K562 (cell line): ENCODE results near the gene PRRX1.

Experiments
- FOXM1 ChIP-seq, 2 experiments: fragments of 450-650 bp in 1 of 2; sonication (generic) in 1 of 2; formaldehyde crosslinking in 1 of 2; IDR thresholded peaks; 2 replicates each; pipeline versions ENCODE4 v1.6.1 to v1.9.0; 2017 to 2022; ENCODE audit warnings: low read depth in 2 of 2, mild to moderate bottlenecking in 2 of 2, missing genetic modification reagents in 1 of 2, moderate library complexity in 1 of 2
- GATA2 ChIP-seq: sonication (generic); formaldehyde crosslinking; IDR thresholded peaks from 2 replicates; pipeline ENCODE4 v1.4.0; 2020; ENCODE audit warnings: mild to moderate bottlenecking, missing genetic modification reagents
- MEF2A ChIP-seq: IDR thresholded peaks from 2 replicates; pipeline ENCODE4 v1.6.1; 2011; ENCODE audit warnings: low read depth, mild to moderate bottlenecking, low read length, moderate library complexity; ENCODE audit not compliant: control insufficient read depth
- POLR2A ChIP-seq: fragments of 450-650 bp; conservative IDR thresholded peaks from 2 replicates; pipeline ENCODE4 v1.6.1; 2016
- SMARCE1 ChIP-seq: fragments of 450-650 bp; IDR thresholded peaks from 2 replicates; pipeline ENCODE4 v1.7.1; 2016; ENCODE audit warnings: mild to moderate bottlenecking
- ZNF133 ChIP-seq: fragments of 250-450 bp; sonication (Bioruptor Pico); IDR thresholded peaks from 2 replicates; pipeline ENCODE4 v1.4.0; 2020; ENCODE audit warnings: mild to moderate bottlenecking
- ZNF75A ChIP-seq: fragments of 450-650 bp; formaldehyde crosslinking; IDR thresholded peaks from 2 replicates; pipeline ENCODE4 v1.4.0; 2020; ENCODE audit warnings: mild to moderate bottlenecking
- TF ChIP-seq, protein P1 (sequence below): sonication (generic); formaldehyde crosslinking; IDR thresholded peaks from 2 replicates; pipeline ENCODE4 v1.4.0; 2020; ENCODE audit warnings: mild to moderate bottlenecking, missing genetic modification reagents
- TF ChIP-seq, protein P2 (sequence below), 2 experiments: fragments of 450-650 bp; formaldehyde crosslinking in 1 of 2; IDR thresholded peaks; 2 replicates each; pipeline versions ENCODE4 v1.4.0 to v1.6.1; 2014 to 2020; ENCODE audit warnings: mild to moderate bottlenecking in 2 of 2, borderline replicate concordance in 1 of 2, low read depth in 1 of 2
- TF ChIP-seq, protein P3 (sequence below): sonication (generic); formaldehyde crosslinking; IDR thresholded peaks from 2 replicates; pipeline ENCODE4 v1.8.0; 2022; ENCODE audit warnings: mild to moderate bottlenecking, missing genetic modification reagents
- TF ChIP-seq, protein P4 (sequence below): fragments of 450-650 bp; formaldehyde crosslinking; IDR thresholded peaks from 2 replicates; pipeline ENCODE4 v1.4.0; 2022; ENCODE audit warnings: missing genetic modification characterization
- TF ChIP-seq, protein P5 (sequence below): fragments of 250-450 bp; sonication (Bioruptor Pico); IDR thresholded peaks from 2 replicates; pipeline ENCODE4 v1.5.0; 2020; ENCODE audit warnings: mild to moderate bottlenecking
- TF ChIP-seq, protein P6 (sequence below): fragments of 250-450 bp; sonication (Bioruptor Pico); IDR thresholded peaks from 2 replicates; pipeline ENCODE4 v1.5.1; 2021; ENCODE audit warnings: mild to moderate bottlenecking

DNA sequence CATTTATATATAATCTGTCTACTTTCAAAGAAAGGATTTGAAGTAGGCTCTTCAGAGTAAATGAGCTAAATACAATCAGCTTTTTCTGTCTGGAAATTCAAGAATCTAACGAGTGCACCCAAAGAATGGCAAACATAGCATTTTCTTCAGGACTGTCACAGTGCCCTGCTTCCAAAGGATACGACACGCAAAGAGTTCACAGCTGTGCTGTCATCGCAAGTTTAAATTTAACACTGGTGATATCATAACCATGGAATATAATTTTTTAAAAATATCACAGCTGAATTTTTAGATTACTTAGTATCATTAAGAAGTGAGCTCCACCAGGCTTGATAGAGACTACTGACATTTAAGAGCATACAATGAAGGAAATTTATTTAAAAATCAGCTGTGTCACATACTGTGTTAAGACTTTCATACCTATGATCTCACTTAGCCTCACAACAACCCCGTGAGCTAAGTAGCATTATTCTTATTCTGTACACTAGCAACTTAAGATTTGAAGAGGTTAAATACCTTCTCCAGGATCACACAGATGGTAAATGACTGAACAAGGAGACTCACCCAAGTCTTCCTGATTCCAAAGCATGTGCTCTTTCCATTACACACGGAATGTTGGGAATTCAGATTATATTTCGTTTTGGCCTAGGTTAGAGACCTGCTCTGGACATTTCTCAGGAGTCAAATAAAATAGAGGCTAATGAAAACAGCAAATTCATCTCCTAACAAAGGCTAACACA is 46.2 kb upstream of the PRRX1 start:
- TF ChIP-seq FOXM1 (IDR thresholded peaks at IDR 0.05; ENCODE audit: low read depth), result no peak
- no peak for TF ChIP-seq FOXM1 (CRISPR knock-in tag; IDR thresholded peaks at IDR 0.05; ENCODE audit: low read depth)
- TF ChIP-seq, protein P1, sequence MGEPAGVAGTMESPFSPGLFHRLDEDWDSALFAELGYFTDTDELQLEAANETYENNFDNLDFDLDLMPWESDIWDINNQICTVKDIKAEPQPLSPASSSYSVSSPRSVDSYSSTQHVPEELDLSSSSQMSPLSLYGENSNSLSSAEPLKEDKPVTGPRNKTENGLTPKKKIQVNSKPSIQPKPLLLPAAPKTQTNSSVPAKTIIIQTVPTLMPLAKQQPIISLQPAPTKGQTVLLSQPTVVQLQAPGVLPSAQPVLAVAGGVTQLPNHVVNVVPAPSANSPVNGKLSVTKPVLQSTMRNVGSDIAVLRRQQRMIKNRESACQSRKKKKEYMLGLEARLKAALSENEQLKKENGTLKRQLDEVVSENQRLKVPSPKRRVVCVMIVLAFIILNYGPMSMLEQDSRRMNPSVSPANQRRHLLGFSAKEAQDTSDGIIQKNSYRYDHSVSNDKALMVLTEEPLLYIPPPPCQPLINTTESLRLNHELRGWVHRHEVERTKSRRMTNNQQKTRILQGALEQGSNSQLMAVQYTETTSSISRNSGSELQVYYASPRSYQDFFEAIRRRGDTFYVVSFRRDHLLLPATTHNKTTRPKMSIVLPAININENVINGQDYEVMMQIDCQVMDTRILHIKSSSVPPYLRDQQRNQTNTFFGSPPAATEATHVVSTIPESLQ (CRISPR knock-in tag), result no peak
- no peak for TF ChIP-seq GATA2 (CRISPR knock-in tag)
- TF ChIP-seq, protein P2, sequence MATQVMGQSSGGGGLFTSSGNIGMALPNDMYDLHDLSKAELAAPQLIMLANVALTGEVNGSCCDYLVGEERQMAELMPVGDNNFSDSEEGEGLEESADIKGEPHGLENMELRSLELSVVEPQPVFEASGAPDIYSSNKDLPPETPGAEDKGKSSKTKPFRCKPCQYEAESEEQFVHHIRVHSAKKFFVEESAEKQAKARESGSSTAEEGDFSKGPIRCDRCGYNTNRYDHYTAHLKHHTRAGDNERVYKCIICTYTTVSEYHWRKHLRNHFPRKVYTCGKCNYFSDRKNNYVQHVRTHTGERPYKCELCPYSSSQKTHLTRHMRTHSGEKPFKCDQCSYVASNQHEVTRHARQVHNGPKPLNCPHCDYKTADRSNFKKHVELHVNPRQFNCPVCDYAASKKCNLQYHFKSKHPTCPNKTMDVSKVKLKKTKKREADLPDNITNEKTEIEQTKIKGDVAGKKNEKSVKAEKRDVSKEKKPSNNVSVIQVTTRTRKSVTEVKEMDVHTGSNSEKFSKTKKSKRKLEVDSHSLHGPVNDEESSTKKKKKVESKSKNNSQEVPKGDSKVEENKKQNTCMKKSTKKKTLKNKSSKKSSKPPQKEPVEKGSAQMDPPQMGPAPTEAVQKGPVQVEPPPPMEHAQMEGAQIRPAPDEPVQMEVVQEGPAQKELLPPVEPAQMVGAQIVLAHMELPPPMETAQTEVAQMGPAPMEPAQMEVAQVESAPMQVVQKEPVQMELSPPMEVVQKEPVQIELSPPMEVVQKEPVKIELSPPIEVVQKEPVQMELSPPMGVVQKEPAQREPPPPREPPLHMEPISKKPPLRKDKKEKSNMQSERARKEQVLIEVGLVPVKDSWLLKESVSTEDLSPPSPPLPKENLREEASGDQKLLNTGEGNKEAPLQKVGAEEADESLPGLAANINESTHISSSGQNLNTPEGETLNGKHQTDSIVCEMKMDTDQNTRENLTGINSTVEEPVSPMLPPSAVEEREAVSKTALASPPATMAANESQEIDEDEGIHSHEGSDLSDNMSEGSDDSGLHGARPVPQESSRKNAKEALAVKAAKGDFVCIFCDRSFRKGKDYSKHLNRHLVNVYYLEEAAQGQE (IDR thresholded peaks at IDR 0.05; ENCODE audit: borderline replicate concordance), result no peak
- TF ChIP-seq, protein P2 (CRISPR knock-in tag; IDR thresholded peaks at IDR 0.05; ENCODE audit: low read depth), result no peak
- TF ChIP-seq, protein P3, sequence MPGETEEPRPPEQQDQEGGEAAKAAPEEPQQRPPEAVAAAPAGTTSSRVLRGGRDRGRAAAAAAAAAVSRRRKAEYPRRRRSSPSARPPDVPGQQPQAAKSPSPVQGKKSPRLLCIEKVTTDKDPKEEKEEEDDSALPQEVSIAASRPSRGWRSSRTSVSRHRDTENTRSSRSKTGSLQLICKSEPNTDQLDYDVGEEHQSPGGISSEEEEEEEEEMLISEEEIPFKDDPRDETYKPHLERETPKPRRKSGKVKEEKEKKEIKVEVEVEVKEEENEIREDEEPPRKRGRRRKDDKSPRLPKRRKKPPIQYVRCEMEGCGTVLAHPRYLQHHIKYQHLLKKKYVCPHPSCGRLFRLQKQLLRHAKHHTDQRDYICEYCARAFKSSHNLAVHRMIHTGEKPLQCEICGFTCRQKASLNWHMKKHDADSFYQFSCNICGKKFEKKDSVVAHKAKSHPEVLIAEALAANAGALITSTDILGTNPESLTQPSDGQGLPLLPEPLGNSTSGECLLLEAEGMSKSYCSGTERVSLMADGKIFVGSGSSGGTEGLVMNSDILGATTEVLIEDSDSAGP, result no peak
- no peak for TF ChIP-seq POLR2A
- no peak for TF ChIP-seq MEF2A
- no peak for TF ChIP-seq SMARCE1
- TF ChIP-seq, protein P4, sequence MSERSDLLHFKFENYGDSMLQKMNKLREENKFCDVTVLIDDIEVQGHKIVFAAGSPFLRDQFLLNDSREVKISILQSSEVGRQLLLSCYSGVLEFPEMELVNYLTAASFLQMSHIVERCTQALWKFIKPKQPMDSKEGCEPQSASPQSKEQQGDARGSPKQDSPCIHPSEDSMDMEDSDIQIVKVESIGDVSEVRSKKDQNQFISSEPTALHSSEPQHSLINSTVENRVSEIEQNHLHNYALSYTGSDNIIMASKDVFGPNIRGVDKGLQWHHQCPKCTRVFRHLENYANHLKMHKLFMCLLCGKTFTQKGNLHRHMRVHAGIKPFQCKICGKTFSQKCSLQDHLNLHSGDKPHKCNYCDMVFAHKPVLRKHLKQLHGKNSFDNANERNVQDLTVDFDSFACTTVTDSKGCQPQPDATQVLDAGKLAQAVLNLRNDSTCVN (CRISPR knock-in tag), result no peak
- no peak for TF ChIP-seq ZNF133 (CRISPR knock-in tag)
- TF ChIP-seq, protein P5, sequence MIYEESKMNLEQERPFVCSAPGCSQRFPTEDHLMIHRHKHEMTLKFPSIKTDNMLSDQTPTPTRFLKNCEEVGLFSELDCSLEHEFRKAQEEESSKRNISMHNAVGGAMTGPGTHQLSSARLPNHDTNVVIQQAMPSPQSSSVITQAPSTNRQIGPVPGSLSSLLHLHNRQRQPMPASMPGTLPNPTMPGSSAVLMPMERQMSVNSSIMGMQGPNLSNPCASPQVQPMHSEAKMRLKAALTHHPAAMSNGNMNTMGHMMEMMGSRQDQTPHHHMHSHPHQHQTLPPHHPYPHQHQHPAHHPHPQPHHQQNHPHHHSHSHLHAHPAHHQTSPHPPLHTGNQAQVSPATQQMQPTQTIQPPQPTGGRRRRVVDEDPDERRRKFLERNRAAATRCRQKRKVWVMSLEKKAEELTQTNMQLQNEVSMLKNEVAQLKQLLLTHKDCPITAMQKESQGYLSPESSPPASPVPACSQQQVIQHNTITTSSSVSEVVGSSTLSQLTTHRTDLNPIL (CRISPR knock-in tag), result no peak
- TF ChIP-seq, protein P6, sequence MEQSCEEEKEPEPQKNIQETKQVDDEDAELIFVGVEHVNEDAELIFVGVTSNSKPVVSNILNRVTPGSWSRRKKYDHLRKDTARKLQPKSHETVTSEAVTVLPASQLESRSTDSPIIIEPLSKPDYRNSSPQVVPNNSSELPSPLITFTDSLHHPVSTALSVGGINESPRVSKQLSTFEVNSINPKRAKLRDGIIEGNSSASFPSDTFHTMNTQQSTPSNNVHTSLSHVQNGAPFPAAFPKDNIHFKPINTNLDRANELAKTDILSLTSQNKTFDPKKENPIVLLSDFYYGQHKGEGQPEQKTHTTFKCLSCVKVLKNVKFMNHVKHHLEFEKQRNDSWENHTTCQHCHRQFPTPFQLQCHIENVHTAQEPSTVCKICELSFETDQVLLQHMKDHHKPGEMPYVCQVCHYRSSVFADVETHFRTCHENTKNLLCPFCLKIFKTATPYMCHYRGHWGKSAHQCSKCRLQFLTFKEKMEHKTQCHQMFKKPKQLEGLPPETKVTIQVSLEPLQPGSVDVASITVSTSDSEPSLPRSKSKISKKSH, result no peak
- no peak for TF ChIP-seq ZNF75A
